ENCODE results near the gene SMG1. TPM values are rescaled to one million over a fixed set of nuclear protein-coding genes. Genes with fewer than 3 reads are reported as not detected.
"Not testable (repeated sequence)": the region's sequence is repeated elsewhere in the genome, so short reads cannot be mapped to it uniquely, and the experiment has no call there.

The SMG1 gene
- total and polyA plus RNA-seq, 2 donors (not counting 1 experiment from before 2014, with no cell fraction given): 30.1 to 101 TPM

DNA sequence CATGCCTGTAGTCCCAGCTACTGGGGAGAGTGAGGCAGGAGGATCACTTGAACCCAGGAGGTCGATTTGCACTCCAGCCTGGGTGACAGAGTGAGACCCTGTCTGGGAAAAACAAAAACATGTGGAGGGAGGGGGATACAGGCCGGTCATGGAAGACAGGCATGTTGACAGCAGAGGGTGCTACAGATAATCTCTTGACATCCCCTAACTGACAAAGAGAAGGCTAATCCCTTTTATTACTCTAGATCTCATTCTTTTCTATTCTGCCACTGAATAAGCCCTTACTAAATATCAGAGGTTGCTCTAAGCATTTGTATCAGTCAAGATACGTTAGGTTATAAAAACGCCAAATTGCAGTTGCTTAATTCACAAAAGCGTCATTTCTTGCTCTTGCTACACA lies 149.9 kb downstream of the SMG1 start:
- H3K4me1 ChIP-seq (ENCODE audit: control insufficient read depth, extremely low read depth, insufficient read depth, low read length); H3K4me3 ChIP-seq (replicated peaks in 1 of 4; ENCODE audit: control extremely low read depth in 1 of 4, insufficient read depth in 1 of 4, low read depth in 3 of 4, low read length in 4 of 4); H3K36me3 ChIP-seq (ENCODE audit: control insufficient read depth, insufficient read depth, low read length); H3K79me2 ChIP-seq (ENCODE audit: control insufficient read depth, insufficient read depth, low read length); H4K20me1 ChIP-seq (ENCODE audit: control insufficient read depth, extremely low read depth, insufficient read depth, low read length); H3K9me3 ChIP-seq (ENCODE audit: control insufficient read depth, insufficient read depth, low read depth, low read length); H3K27ac ChIP-seq (ENCODE audit: insufficient read depth, low read length); H3K9ac ChIP-seq (ENCODE audit: insufficient read depth, low read length); H2AFZ ChIP-seq (ENCODE audit: low read length); H3K27me3 ChIP-seq (ENCODE audit: control insufficient read depth, insufficient read depth, low read length); DNase-seq (ENCODE audit: low read depth in 2 of 2); H3K4me2 ChIP-seq (ENCODE audit: extremely low read depth, insufficient read depth, low read length): not testable (repeated sequence)

DNA sequence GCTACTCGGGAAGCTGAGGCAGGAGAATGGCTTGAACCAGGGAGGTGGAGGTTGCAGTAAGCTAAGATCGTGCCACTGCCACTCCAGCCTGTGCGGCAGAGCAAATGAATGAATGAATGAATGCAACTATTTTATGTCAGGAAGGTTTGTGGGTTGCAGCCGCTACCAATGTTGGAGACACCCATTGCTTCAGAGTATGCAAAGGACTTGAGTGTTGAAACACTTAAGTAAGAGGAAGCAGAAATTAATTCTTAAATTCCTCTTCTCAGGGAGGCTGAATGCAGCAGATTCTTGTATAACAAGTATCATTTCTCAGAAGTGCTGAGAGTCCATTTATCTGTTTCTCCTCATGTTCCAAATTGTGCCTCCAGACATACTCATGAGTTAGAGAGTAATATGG lies 151.6 kb downstream of the SMG1 start:
- H4K20me1 ChIP-seq (ENCODE audit: control insufficient read depth, extremely low read depth, insufficient read depth, low read length); H3K4me2 ChIP-seq (ENCODE audit: extremely low read depth, insufficient read depth, low read length); H3K79me2 ChIP-seq (ENCODE audit: control insufficient read depth, insufficient read depth, low read length); DNase-seq (ENCODE audit: low read depth in 2 of 2); H3K27ac ChIP-seq (ENCODE audit: insufficient read depth, low read length); H3K9me3 ChIP-seq (ENCODE audit: control insufficient read depth, insufficient read depth, low read depth, low read length); H3K36me3 ChIP-seq (ENCODE audit: control insufficient read depth, insufficient read depth, low read length); H3K9ac ChIP-seq (ENCODE audit: insufficient read depth, low read length); H2AFZ ChIP-seq (ENCODE audit: low read length); H3K4me1 ChIP-seq (ENCODE audit: control insufficient read depth, extremely low read depth, insufficient read depth, low read length); H3K4me3 ChIP-seq (replicated peaks in 1 of 4; ENCODE audit: control extremely low read depth in 1 of 4, insufficient read depth in 1 of 4, low read depth in 3 of 4, low read length in 4 of 4); H3K27me3 ChIP-seq (ENCODE audit: control insufficient read depth, insufficient read depth, low read length): not testable (repeated sequence)

DNA sequence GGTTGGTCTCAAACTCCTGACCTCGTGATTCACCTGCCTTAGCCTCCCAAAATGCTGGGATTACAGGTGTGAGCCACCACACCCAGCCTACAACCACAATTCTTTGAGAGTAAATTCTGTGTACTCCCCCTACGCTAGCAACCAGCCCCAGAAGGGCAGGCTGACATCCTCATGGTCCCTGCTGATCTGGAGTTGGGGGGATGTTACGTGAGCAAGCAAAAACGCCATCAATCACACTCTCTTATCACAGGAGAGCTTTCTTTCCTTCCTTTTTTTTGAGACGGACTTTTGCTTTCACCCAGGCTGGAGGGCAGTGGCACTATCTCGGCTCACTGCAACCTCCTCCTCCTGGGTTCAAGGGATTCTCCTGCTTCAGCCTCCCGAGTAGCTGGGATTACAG lies 154.0 kb downstream of the SMG1 start:
- not testable (repeated sequence) for H3K9ac ChIP-seq (ENCODE audit: insufficient read depth, low read length); DNase-seq (ENCODE audit: low read depth in 2 of 2); H3K4me1 ChIP-seq (ENCODE audit: control insufficient read depth, extremely low read depth, insufficient read depth, low read length); H3K4me3 ChIP-seq (replicated peaks in 1 of 4; ENCODE audit: control extremely low read depth in 1 of 4, insufficient read depth in 1 of 4, low read depth in 3 of 4, low read length in 4 of 4); H2AFZ ChIP-seq (ENCODE audit: low read length); H3K36me3 ChIP-seq (ENCODE audit: control insufficient read depth, insufficient read depth, low read length); H3K27me3 ChIP-seq (ENCODE audit: control insufficient read depth, insufficient read depth, low read length); H3K79me2 ChIP-seq (ENCODE audit: control insufficient read depth, insufficient read depth, low read length); H3K27ac ChIP-seq (ENCODE audit: insufficient read depth, low read length); H3K9me3 ChIP-seq (ENCODE audit: control insufficient read depth, insufficient read depth, low read depth, low read length); H3K4me2 ChIP-seq (ENCODE audit: extremely low read depth, insufficient read depth, low read length); H4K20me1 ChIP-seq (ENCODE audit: control insufficient read depth, extremely low read depth, insufficient read depth, low read length)

DNA sequence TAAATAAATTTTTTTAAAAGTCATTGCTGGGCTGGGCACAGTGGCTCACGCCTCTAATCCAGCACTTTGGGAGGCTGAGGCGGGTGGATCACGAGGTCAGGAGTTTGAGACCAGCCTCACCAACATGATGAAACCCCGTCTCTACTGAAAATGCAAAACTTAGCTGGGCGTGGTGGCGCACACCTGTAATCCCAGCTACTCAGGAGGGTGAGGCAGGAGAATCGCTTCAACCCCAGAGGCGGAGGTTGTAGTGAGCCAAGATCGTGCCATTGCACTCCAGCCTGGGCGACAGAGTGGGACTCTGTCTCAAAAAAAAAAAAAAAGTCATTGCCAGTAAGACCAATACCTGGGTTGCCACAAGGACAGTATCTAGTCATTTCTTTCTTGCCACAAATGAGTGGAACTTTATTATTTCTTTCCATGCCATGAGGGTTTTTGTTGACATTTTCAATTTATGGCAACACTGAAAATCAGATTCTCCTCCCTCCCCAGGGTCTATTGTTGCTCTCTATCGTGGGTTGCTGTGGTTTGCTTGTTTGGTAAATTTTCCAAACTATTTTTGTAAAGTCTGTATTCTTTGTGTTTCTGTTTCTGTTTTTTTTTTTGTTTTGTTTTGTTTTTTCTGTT lies 155.8 kb downstream of the SMG1 start:
- H3K79me2 ChIP-seq (ENCODE audit: control insufficient read depth, insufficient read depth, low read length); H3K4me1 ChIP-seq (ENCODE audit: control insufficient read depth, extremely low read depth, insufficient read depth, low read length); H3K27me3 ChIP-seq (ENCODE audit: control insufficient read depth, insufficient read depth, low read length); H3K27ac ChIP-seq (ENCODE audit: insufficient read depth, low read length); H3K9ac ChIP-seq (ENCODE audit: insufficient read depth, low read length); H3K4me2 ChIP-seq (ENCODE audit: extremely low read depth, insufficient read depth, low read length); DNase-seq (ENCODE audit: low read depth in 2 of 2); H3K36me3 ChIP-seq (ENCODE audit: control insufficient read depth, insufficient read depth, low read length); H4K20me1 ChIP-seq (ENCODE audit: control insufficient read depth, extremely low read depth, insufficient read depth, low read length); H3K4me3 ChIP-seq (replicated peaks in 1 of 4; ENCODE audit: control extremely low read depth in 1 of 4, insufficient read depth in 1 of 4, low read depth in 3 of 4, low read length in 4 of 4); H2AFZ ChIP-seq (ENCODE audit: low read length); H3K9me3 ChIP-seq (ENCODE audit: control insufficient read depth, insufficient read depth, low read depth, low read length): not testable (repeated sequence)

DNA sequence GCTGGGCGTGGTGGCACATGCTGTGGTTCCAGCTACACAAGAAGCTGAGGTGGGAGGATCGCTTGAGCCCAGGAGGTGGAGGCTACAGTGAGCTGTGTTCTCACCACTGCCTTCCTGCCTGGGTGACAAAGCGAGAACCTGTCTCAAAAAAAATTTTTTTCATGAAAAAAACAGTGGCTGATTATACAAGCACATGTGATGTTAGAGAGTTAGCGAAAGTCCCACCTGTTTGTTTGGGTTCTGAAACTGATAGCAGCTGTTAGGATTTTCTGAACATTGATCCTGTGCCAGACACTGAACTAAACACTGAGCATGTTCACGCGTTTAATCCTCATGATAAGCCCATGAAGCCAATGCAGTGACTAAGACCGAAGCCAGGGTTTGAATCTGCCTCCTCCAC lies 159.0 kb downstream of the SMG1 start:
- H3K4me1 ChIP-seq (ENCODE audit: control insufficient read depth, extremely low read depth, insufficient read depth, low read length); DNase-seq (ENCODE audit: low read depth in 2 of 2); H3K4me2 ChIP-seq (ENCODE audit: extremely low read depth, insufficient read depth, low read length); H3K27ac ChIP-seq (ENCODE audit: insufficient read depth, low read length); H2AFZ ChIP-seq (ENCODE audit: low read length); H3K9ac ChIP-seq (ENCODE audit: insufficient read depth, low read length); H3K79me2 ChIP-seq (ENCODE audit: control insufficient read depth, insufficient read depth, low read length); H3K9me3 ChIP-seq (ENCODE audit: control insufficient read depth, insufficient read depth, low read depth, low read length); H3K4me3 ChIP-seq (replicated peaks in 1 of 4; ENCODE audit: control extremely low read depth in 1 of 4, insufficient read depth in 1 of 4, low read depth in 3 of 4, low read length in 4 of 4); H3K27me3 ChIP-seq (ENCODE audit: control insufficient read depth, insufficient read depth, low read length); H4K20me1 ChIP-seq (ENCODE audit: control insufficient read depth, extremely low read depth, insufficient read depth, low read length); H3K36me3 ChIP-seq (ENCODE audit: control insufficient read depth, insufficient read depth, low read length): not testable (repeated sequence)

DNA sequence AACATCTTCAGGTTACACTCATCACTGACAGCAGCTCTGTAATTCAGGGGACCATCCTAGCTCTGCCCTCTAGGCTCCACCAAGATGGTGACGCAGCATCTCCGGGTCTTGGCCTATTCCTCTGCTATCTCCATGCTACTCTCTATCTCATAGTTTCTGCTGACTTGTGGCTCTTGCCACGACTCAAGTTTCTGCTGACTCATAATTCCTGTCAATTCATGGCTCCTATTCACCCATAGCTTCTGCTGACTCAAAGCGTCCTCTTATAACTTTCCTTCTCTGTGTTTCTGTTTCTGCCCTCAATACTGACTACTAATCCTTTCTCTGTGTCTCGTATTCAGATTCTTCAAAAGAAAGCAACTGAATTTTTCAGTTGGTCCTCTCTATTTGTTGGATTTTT lies 163.5 kb downstream of the SMG1 start:
- H3K27ac ChIP-seq (ENCODE audit: insufficient read depth, low read length); H3K9ac ChIP-seq (ENCODE audit: insufficient read depth, low read length); H4K20me1 ChIP-seq (ENCODE audit: control insufficient read depth, extremely low read depth, insufficient read depth, low read length); H3K9me3 ChIP-seq (ENCODE audit: control insufficient read depth, insufficient read depth, low read depth, low read length); H3K4me1 ChIP-seq (ENCODE audit: control insufficient read depth, extremely low read depth, insufficient read depth, low read length); H2AFZ ChIP-seq (ENCODE audit: low read length); H3K79me2 ChIP-seq (ENCODE audit: control insufficient read depth, insufficient read depth, low read length); H3K27me3 ChIP-seq (ENCODE audit: control insufficient read depth, insufficient read depth, low read length); H3K4me3 ChIP-seq (replicated peaks in 1 of 4; ENCODE audit: control extremely low read depth in 1 of 4, insufficient read depth in 1 of 4, low read depth in 3 of 4, low read length in 4 of 4); H3K36me3 ChIP-seq (ENCODE audit: control insufficient read depth, insufficient read depth, low read length); H3K4me2 ChIP-seq (ENCODE audit: extremely low read depth, insufficient read depth, low read length); DNase-seq (ENCODE audit: low read depth in 2 of 2): not testable (repeated sequence)
